ENCODE measurements around the gene TAOK3. TPM values are rescaled to one million over a fixed set of nuclear protein-coding genes. Genes with fewer than 3 reads are reported as not detected.

The TAOK3 gene
- total RNA-seq, 1 donor from 2014 or later = 1.1 TPM

GRCh38 chr12:118334241-118334640, 38.5 kb downstream of the TAOK3 start:
- DNase-seq (ENCODE audit: low spot score) = no peak
- TF ChIP-seq EZH2 (IDR thresholded peaks at IDR 0.05) = no peak
- no peak for TF ChIP-seq EZH2phosphoT487 (IDR thresholded peaks at IDR 0.05)
- no peak for TF ChIP-seq CTCF (IDR thresholded peaks at IDR 0.05)

GRCh38 chr12:118332511-118332910, 40.2 kb downstream of the TAOK3 start:
- Mint-ChIP-seq H3K36me3 (no peaks in the 10 kb centered on the region), H3K4me1 (no peaks in the 10 kb centered on the region), H3K4me3 (no peak overlapping the region), H3K9me3 (no peaks in the 10 kb centered on the region), H3K27me3 (ENCODE audit: insufficient read depth, low read depth) (no peaks in the 10 kb centered on the region), H3K27ac (no peak overlapping the region)
- Histone ChIP-seq H3K4me3 (no peak overlapping the region), H3K27me3 (no peaks in the 10 kb centered on the region), H3K4me1 (no peaks in the 10 kb centered on the region), H3K9me3 (ENCODE audit: low read depth) (no peaks in the 10 kb centered on the region), H3F3A (ENCODE audit: low read depth) (no peaks in the 10 kb centered on the region), H3K36me3 (no peaks in the 10 kb centered on the region), H3K4me2 (no peak overlapping the region), H3K27ac (no peak overlapping the region), H3K79me2 (ENCODE audit: low read depth) (no peaks in the 10 kb centered on the region), H2AFZ (replicated peaks) (no peak overlapping the region), H4K20me1 (ENCODE audit: low read depth) (no peaks in the 10 kb centered on the region), H3K9ac (no peak overlapping the region)
- TF ChIP-seq EZH2 (IDR thresholded peaks at IDR 0.05) (no peak), CTCF (IDR thresholded peaks at IDR 0.05) (no peak), EZH2phosphoT487 (IDR thresholded peaks at IDR 0.05) (no peak)
- no peak for DNase-seq (ENCODE audit: low spot score)

More at GRCh38 chr12:118334241-118334640, 38.5 kb downstream of the TAOK3 start:
- H3K79me2 ChIP-seq (ENCODE audit: low read depth) = no peaks in the 10 kb centered on the region
- no peaks in the 10 kb centered on the region for H4K20me1 ChIP-seq (ENCODE audit: low read depth)
- H3K4me1 Mint-ChIP-seq = peaks cover 4% of the 10 kb centered on the region
- H3K36me3 ChIP-seq = no peaks in the 10 kb centered on the region
- no peak overlapping the region for H3K4me2 ChIP-seq
- H3K27me3 ChIP-seq = no peaks in the 10 kb centered on the region
- no peaks in the 10 kb centered on the region for H3K4me1 ChIP-seq
- H3K9me3 ChIP-seq (ENCODE audit: low read depth) = no peaks in the 10 kb centered on the region
- no peaks in the 10 kb centered on the region for H3K27me3 Mint-ChIP-seq (ENCODE audit: insufficient read depth, low read depth)
- H3K36me3 Mint-ChIP-seq = no peaks in the 10 kb centered on the region
- no peak overlapping the region for H3K27ac Mint-ChIP-seq
- no peak overlapping the region for H3K4me3 Mint-ChIP-seq
- H3K9ac ChIP-seq = no peak overlapping the region
- H3F3A ChIP-seq (ENCODE audit: low read depth) = no peaks in the 10 kb centered on the region
- no peak overlapping the region for H3K27ac ChIP-seq
- no peak overlapping the region for H3K4me3 ChIP-seq
- H2AFZ ChIP-seq (replicated peaks) = no peak overlapping the region
- no peaks in the 10 kb centered on the region for H3K9me3 Mint-ChIP-seq

GRCh38 chr12:118330421-118331018, 42.2 kb downstream of the TAOK3 start:
- Mint-ChIP-seq H3K27me3 (ENCODE audit: insufficient read depth, low read depth) (no peaks in the 10 kb centered on the region), H3K9me3 (no peaks in the 10 kb centered on the region), H3K4me3 (no peak overlapping the region), H3K27ac (no peak overlapping the region), H3K4me1 (no peaks in the 10 kb centered on the region), H3K36me3 (no peaks in the 10 kb centered on the region)
- Histone ChIP-seq H3K4me1 (no peaks in the 10 kb centered on the region), H3F3A (ENCODE audit: low read depth) (no peaks in the 10 kb centered on the region), H3K9me3 (ENCODE audit: low read depth) (no peaks in the 10 kb centered on the region), H3K79me2 (ENCODE audit: low read depth) (no peaks in the 10 kb centered on the region), H4K20me1 (ENCODE audit: low read depth) (no peaks in the 10 kb centered on the region), H3K27ac (no peak overlapping the region), H2AFZ (replicated peaks) (no peak overlapping the region), H3K9ac (no peak overlapping the region), H3K36me3 (no peaks in the 10 kb centered on the region), H3K4me3 (no peak overlapping the region), H3K27me3 (no peaks in the 10 kb centered on the region), H3K4me2 (no peak overlapping the region)
- TF ChIP-seq CTCF (IDR thresholded peaks at IDR 0.05) = no peak
- TF ChIP-seq EZH2 (IDR thresholded peaks at IDR 0.05) = no peak
- no peak for TF ChIP-seq EZH2phosphoT487 (IDR thresholded peaks at IDR 0.05)
- no peak for DNase-seq (ENCODE audit: low spot score)
